ENCODE measurements around the gene ROCK1.

GRCh38 chr18:21063011-21063410, 48.6 kb downstream of the ROCK1 start:
- TF ChIP-seq CTCF (IDR thresholded peaks at IDR 0.05) (no peak), POLR2A (IDR thresholded peaks at IDR 0.05) (no peak)

All from right lobe of liver (tissue), 4 donors.